Measurements from ENCODE around the gene ADISSP. TPM values are rescaled to one million over a fixed set of nuclear protein-coding genes. Genes with fewer than 3 reads are reported as not detected.

The ADISSP gene
- total and polyA plus RNA-seq, 2 donors (not counting 1 experiment from before 2014, with no cell fraction given): 17.0 to 23.5 TPM

DNA sequence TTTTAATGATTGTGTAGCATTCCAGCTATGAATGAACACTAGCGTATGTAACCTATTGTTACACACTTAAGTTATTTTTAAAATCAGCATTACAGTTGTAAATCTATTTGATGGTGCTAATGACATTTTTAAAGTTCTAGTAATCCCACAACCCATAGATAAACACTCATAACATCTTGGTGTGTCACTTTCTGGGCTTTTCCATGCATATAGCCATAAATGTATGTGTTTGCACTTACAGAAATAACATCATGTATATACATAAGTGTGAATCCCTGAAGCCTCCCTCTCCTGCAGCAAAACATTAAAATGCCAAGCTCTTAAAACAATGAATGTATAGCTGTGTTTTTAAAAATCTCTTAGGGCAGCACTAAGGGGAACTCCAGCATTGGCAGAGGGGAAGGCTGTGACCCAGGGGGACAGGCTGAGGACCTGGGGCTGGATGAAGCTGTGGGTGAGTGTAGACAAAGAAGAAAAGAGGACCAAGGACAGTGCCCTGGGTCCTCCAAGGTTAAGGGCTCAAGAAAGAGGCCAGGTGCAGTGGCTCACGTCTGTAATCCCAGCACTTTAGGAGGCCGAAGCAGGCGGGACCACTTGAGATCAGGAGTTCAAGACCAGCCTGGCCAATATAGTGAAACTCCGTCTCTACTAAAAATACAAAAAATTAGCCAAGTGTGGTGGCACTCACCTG is 19.9 kb upstream of the ADISSP start:
- Histone ChIP-seq H3K79me2 (ENCODE audit: control insufficient read depth, insufficient read depth, low read length) (peaks cover 34% of the 10 kb centered on the region), H3K4me3 (replicated peaks in 1 of 4; ENCODE audit: control extremely low read depth in 1 of 4, insufficient read depth in 1 of 4, low read depth in 3 of 4, low read length in 4 of 4) (peak overlapping the region in 3 of 4 experiments; percentile 42 to 82 (median 61)), H3K9ac (ENCODE audit: insufficient read depth, low read length) (no peak overlapping the region), H4K20me1 (ENCODE audit: control insufficient read depth, extremely low read depth, insufficient read depth, low read length) (peaks cover 2% of the 10 kb centered on the region), H3K27ac (ENCODE audit: insufficient read depth, low read length) (no peak overlapping the region), H2AFZ (ENCODE audit: low read length) (no peak overlapping the region), H3K4me1 (ENCODE audit: control insufficient read depth, extremely low read depth, insufficient read depth, low read length) (peaks cover 17% of the 10 kb centered on the region), H3K36me3 (ENCODE audit: control insufficient read depth, insufficient read depth, low read length) (peaks cover 5% of the 10 kb centered on the region), H3K9me3 (ENCODE audit: control insufficient read depth, insufficient read depth, low read depth, low read length) (no peaks in the 10 kb centered on the region), H3K27me3 (ENCODE audit: control insufficient read depth, insufficient read depth, low read length) (no peaks in the 10 kb centered on the region), H3K4me2 (ENCODE audit: extremely low read depth, insufficient read depth, low read length) (peak overlapping the region; percentile 44)
- no peak for DNase-seq (ENCODE audit: low read depth in 2 of 2)
- TF ChIP-seq EZH2 (IDR thresholded peaks at IDR 0.05; ENCODE audit: low read length, missing control alignments): no peak
- TF ChIP-seq, protein P1, sequence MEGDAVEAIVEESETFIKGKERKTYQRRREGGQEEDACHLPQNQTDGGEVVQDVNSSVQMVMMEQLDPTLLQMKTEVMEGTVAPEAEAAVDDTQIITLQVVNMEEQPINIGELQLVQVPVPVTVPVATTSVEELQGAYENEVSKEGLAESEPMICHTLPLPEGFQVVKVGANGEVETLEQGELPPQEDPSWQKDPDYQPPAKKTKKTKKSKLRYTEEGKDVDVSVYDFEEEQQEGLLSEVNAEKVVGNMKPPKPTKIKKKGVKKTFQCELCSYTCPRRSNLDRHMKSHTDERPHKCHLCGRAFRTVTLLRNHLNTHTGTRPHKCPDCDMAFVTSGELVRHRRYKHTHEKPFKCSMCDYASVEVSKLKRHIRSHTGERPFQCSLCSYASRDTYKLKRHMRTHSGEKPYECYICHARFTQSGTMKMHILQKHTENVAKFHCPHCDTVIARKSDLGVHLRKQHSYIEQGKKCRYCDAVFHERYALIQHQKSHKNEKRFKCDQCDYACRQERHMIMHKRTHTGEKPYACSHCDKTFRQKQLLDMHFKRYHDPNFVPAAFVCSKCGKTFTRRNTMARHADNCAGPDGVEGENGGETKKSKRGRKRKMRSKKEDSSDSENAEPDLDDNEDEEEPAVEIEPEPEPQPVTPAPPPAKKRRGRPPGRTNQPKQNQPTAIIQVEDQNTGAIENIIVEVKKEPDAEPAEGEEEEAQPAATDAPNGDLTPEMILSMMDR (conservative IDR thresholded peaks at IDR 0.05 in 1 of 2, IDR thresholded peaks at IDR 0.05 in 1 of 2; ENCODE audit: low read depth in 1 of 2, low read length in 2 of 2): no peak

GRCh38 chr20:3786665-3787323 is 19.2 kb upstream of the ADISSP start, which contains the start of gene CENPB:
TSS of gene CENPB (minus strand) at chr20:3786740. CDS start at chr20:3786483, 257 bp downstream.
- H3K27me3 ChIP-seq (ENCODE audit: control insufficient read depth, insufficient read depth, low read length): no peaks in the 10 kb centered on the region
- peaks cover 17% of the 10 kb centered on the region for H3K4me1 ChIP-seq (ENCODE audit: control insufficient read depth, extremely low read depth, insufficient read depth, low read length)
- peak within 1 kb of the TSS; percentile 75 for H3K9ac ChIP-seq (ENCODE audit: insufficient read depth, low read length)
- no peak within 1 kb of the TSS for H2AFZ ChIP-seq (ENCODE audit: low read length)
- peak within 1 kb of the TSS; percentile 90 for H3K4me2 ChIP-seq (ENCODE audit: extremely low read depth, insufficient read depth, low read length)
- peak within 1 kb of the TSS; percentile 81 for H3K27ac ChIP-seq (ENCODE audit: insufficient read depth, low read length)
- TF ChIP-seq EZH2 (IDR thresholded peaks at IDR 0.05; ENCODE audit: low read length, missing control alignments): no peak
- TF ChIP-seq, protein P1 (conservative IDR thresholded peaks at IDR 0.05 in 1 of 2, IDR thresholded peaks at IDR 0.05 in 1 of 2; ENCODE audit: low read depth in 1 of 2, low read length in 2 of 2): peak; percentile 40 to 55
- H3K36me3 ChIP-seq (ENCODE audit: control insufficient read depth, insufficient read depth, low read length): peaks cover 5% of the 10 kb centered on the region
- DNase-seq (ENCODE audit: low read depth in 2 of 2): peak; percentile 71 to 81
- H3K79me2 ChIP-seq (ENCODE audit: control insufficient read depth, insufficient read depth, low read length): peaks cover 34% of the 10 kb centered on the region
- H3K4me3 ChIP-seq (replicated peaks in 1 of 4; ENCODE audit: control extremely low read depth in 1 of 4, insufficient read depth in 1 of 4, low read depth in 3 of 4, low read length in 4 of 4): peak within 1 kb of the TSS; percentile 67 to 82 (median 72)
- H4K20me1 ChIP-seq (ENCODE audit: control insufficient read depth, extremely low read depth, insufficient read depth, low read length): peaks cover 2% of the 10 kb centered on the region
- H3K9me3 ChIP-seq (ENCODE audit: control insufficient read depth, insufficient read depth, low read depth, low read length): no peaks in the 10 kb centered on the region

DNA sequence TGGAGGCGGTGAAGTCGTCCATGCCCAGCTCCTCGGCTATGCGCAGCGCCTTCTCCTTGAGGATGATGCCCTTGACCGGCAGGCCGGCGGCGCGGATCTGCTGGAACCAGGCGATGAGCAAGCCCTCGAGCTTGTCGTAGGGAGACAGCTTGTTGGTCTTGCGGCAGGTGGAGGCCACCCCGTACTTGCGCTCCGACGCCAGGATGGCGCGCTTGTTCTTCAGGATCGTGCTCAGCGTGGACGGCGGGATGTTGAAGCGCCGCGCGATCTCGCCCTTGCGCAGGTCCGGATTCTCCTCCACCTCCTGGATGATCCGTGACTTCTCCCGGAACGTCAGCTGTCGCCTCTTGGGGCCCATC is 18.6 kb upstream of the ADISSP start:
- Histone ChIP-seq H2AFZ (ENCODE audit: low read length) (no peak overlapping the region), H3K27ac (ENCODE audit: insufficient read depth, low read length) (peak overlapping the region; percentile 81), H3K9me3 (ENCODE audit: control insufficient read depth, insufficient read depth, low read depth, low read length) (no peaks in the 10 kb centered on the region), H3K79me2 (ENCODE audit: control insufficient read depth, insufficient read depth, low read length) (peaks cover 34% of the 10 kb centered on the region), H3K27me3 (ENCODE audit: control insufficient read depth, insufficient read depth, low read length) (no peaks in the 10 kb centered on the region), H3K4me3 (replicated peaks in 1 of 4; ENCODE audit: control extremely low read depth in 1 of 4, insufficient read depth in 1 of 4, low read depth in 3 of 4, low read length in 4 of 4) (peak overlapping the region; percentile 67 to 77 (median 68)), H3K4me1 (ENCODE audit: control insufficient read depth, extremely low read depth, insufficient read depth, low read length) (peaks cover 17% of the 10 kb centered on the region), H4K20me1 (ENCODE audit: control insufficient read depth, extremely low read depth, insufficient read depth, low read length) (peaks cover 2% of the 10 kb centered on the region), H3K9ac (ENCODE audit: insufficient read depth, low read length) (peak overlapping the region; percentile 75), H3K36me3 (ENCODE audit: control insufficient read depth, insufficient read depth, low read length) (peaks cover 5% of the 10 kb centered on the region), H3K4me2 (ENCODE audit: extremely low read depth, insufficient read depth, low read length) (peak overlapping the region; percentile 90)
- TF ChIP-seq, protein P1 (conservative IDR thresholded peaks at IDR 0.05 in 1 of 2, IDR thresholded peaks at IDR 0.05 in 1 of 2; ENCODE audit: low read depth in 1 of 2, low read length in 2 of 2): no peak
- TF ChIP-seq EZH2 (IDR thresholded peaks at IDR 0.05; ENCODE audit: low read length, missing control alignments): no peak
- peak; percentile 66 to 69 for DNase-seq (ENCODE audit: low read depth in 2 of 2)
